GM18951 (cell line): Measurements from ENCODE around the gene UBE4A.

Source experiments
- POLR2A ChIP-seq: IDR thresholded peaks from 4 replicates; pipeline ENCODE4 v1.6.1; 2011; ENCODE audit warnings: mild to moderate bottlenecking; ENCODE audit not compliant: insufficient read length, insufficient read depth; ENCODE audit errors: extremely low read depth
- in situ Hi-C: fragments of 300-500 bp; cut with MboI; formaldehyde crosslinking; loops from one replicate; pipeline ENCODE4 v1.12.0; 2022; ENCODE audit warnings: low sequenced_read_pairs, mixed read lengths, inconsistent platforms; ENCODE audit not compliant: unreplicated experiment

The UBE4A gene

GRCh38 chr11:118359295-118359958, at the start of gene UBE4A:
UBE4A (plus strand) TSS chr11:118359600; CDS start chr11:118365081, 5,481 bp downstream.
- in situ Hi-C loops = loop anchor here (10.0 kb wide), 1 partner anchor 155 kb away; no protein-coding TSS in a partner anchor
- TF ChIP-seq POLR2A = peak; percentile 97

- in situ Hi-C loops = no loop called here
- no peak for TF ChIP-seq POLR2A
Measured at GRCh38 chr11:118310271-118310670, 49.1 kb upstream of the UBE4A start.

- no peak for TF ChIP-seq POLR2A
- in situ Hi-C loops = no loop called here
Measured at GRCh38 chr11:118310781-118311485, 48.5 kb upstream of the UBE4A start.

- in situ Hi-C loops = no loop called here
- no peak for TF ChIP-seq POLR2A
Measured at GRCh38 chr11:118311518-118311917, 47.9 kb upstream of the UBE4A start.

- in situ Hi-C loops = no loop called here
- no peak for TF ChIP-seq POLR2A
Measured at GRCh38 chr11:118312328-118312727, 47.1 kb upstream of the UBE4A start.

- in situ Hi-C loops = no loop called here
- no peak for TF ChIP-seq POLR2A
Measured at GRCh38 chr11:118313242-118313641, 46.2 kb upstream of the UBE4A start.

GRCh38 chr11:118314988-118315411, 44.4 kb upstream of the UBE4A start:
- in situ Hi-C loops = no loop called here
- no peak for TF ChIP-seq POLR2A

- TF ChIP-seq POLR2A = no peak
Measured at GRCh38 chr11:118318124-118318523, 41.3 kb upstream of the UBE4A start.

GRCh38 chr11:118318581-118319336, 40.6 kb upstream of the UBE4A start:
- in situ Hi-C loops = no loop called here
- TF ChIP-seq POLR2A = no peak

More at GRCh38 chr11:118318124-118318523, 41.3 kb upstream of the UBE4A start:
- in situ Hi-C loops = no loop called here

GRCh38 chr11:118319337-118319707, 40.1 kb upstream of the UBE4A start:
- TF ChIP-seq POLR2A = no peak

GRCh38 chr11:118320515-118320914, 38.9 kb upstream of the UBE4A start:
- TF ChIP-seq POLR2A = no peak
- in situ Hi-C loops = no loop called here

More at GRCh38 chr11:118319337-118319707, 40.1 kb upstream of the UBE4A start:
- in situ Hi-C loops = no loop called here

GRCh38 chr11:118321386-118322082, 37.9 kb upstream of the UBE4A start:
- no peak for TF ChIP-seq POLR2A
- in situ Hi-C loops = no loop called here

GRCh38 chr11:118322721-118323120, 36.7 kb upstream of the UBE4A start:
- in situ Hi-C loops = no loop called here
- no peak for TF ChIP-seq POLR2A
